DMS53 treated with DMSO at 0.1 percent for 48 hours (cell line): ENCODE measurements around the gene TRIM40.
A peak's percentile ranks its signal among the peaks of the same experiment; 100 is the strongest.
"Not testable (repeated sequence)": the region's sequence is repeated elsewhere in the genome, so short reads cannot be mapped to it uniquely, and the experiment has no call there.

Source experiments
- DNase-seq: peaks from one replicate; lab custom pipeline; 2025; ENCODE audit not compliant: unreplicated experiment; lab: John Stamatoyannopoulos, UW

TRIM40 gene

DNA sequence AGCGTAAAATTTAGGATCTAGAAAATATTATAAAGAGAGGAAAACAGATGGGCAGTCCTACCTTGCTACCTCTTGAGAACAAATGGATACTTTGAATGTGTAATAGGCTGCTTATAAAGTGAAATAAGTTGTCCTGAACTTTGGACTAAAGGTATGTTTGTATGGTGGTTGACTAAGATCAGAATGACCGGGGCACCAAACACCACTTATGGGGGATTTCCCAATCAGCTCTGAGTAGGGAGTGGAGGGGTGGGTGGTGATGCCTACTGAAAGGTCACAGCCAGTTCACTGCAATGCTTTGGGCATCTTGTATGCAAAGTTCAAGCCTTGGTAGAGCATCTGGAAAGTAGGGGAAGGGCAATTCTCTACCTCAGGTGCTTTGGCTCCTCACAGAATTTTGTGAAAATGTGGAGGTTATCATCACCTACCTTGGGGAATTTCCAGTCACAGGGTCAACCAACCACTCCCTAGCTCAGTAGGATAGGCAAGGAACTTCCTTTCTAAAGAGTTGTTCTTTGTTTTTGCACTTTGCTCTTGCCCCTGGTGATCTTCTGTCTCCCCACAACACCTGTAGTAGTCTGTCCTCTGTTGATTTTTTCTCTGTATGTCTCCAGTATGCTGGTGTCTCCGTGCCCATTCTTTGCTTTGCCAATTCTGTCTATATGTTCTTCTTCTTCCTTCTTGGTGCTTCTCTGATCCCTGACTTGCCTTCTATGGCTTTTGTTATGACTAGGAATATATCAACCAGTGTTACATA, 22.8 kb upstream of the TRIM40 start, which contains the start of gene TRIM31:
TRIM31 (minus strand) TSS at position 88 of the 757 bp plus-strand sequence. CDS start 285 bp downstream, outside the sequence.
- DNase-seq: no peak

DNA sequence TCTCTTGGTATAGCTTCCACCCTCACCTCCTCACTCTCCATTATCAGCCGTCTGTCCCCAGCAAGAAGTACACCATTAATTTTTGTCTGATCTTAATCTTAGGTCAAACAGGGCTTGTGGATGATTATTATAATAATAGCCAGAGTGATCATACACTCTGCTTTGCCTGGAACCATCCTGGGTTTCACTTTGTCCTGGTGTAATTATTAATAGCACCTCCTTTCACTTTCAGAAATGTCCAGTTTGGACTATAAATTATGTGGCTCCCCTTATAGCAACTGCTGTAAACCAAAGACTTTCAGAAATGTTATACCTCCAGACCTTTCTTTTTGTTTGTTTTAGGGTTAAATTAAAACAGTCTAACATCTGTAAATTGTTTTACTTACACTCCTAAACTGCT, 22.1 kb upstream of the TRIM40 start:
- no peak for DNase-seq

DNA sequence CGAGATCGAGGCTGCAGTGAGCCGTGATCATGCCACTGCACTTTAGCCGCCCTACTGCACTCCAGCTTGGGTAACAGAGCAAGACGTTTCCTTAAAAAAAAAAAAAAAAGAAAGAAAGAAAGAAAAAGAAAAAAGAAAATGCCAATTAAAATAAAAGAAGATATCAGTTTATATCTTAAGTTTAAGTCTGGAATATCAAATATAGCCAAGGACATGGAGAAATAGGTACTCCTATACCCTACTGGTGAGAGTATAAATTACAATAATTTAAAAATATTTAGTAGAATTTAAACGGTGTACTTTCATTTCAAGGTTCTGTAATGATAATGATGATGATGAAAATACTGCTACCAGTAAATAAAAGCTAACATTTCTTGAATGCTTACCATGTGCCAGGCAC, 19.2 kb upstream of the TRIM40 start:
- DNase-seq: no peak

DNA sequence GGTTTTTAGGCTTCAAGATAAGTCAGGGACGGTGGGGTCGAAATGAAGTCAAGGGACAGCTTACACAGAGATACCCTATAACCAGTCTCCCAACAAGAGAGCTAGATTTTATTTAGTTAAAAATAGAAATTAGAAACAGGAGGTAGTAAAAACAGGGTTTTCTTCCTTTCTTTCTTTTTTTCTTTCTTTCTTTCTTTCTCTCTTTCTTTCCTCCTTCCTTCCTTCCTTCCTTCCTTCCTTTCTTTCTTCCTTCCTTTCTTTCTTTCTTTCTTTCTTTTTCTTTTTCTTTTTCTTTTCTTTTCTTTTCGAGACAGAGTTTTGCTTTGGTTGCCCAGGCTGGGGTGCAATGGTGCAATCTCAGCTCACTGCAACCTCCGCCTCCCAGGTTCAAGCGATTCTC, 17.2 kb upstream of the TRIM40 start:
- not testable (repeated sequence) for DNase-seq

DNA sequence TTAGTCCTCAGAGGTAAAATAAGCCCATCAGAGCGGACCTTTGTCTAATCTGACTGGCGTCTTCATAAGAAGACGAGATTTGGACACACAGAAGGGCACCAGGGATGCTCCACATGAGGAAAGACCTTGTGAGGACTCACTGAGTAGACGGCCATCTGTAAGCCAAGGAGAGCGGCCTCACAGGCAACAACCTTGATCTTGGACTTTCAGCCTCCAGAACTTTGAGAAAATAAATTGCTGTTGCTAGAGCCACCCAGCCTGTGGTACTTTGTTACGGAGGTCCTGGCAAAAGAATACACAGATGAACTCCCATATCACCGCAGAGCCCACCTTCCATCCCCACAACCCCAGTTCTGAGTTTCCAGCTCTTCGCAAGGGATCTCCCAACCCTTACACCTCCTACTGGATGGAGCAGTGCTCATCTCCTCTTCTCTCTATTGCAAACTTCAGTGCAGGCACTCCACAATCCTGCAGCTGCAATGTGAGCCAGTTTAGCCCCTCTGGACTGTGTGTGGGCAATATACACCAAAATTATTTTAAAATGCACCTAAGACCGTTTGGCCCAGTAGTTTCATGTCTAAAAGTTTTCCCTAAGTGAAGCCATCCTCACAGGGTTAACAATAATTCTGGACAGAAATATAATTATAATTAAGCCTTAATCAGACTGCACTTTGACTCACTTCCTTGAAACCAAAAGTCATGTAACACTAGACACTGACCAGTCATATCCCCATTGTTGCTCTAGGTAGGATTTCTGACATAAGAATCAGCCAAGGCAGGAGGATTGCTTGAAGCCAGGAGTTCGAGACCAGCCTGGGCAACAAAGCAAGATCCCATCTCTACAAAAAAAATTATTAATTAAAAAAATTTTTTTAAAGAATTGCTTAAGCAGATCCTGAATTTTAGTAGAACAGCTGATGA, 14.2 kb upstream of the TRIM40 start:
- no peak for DNase-seq

DNA sequence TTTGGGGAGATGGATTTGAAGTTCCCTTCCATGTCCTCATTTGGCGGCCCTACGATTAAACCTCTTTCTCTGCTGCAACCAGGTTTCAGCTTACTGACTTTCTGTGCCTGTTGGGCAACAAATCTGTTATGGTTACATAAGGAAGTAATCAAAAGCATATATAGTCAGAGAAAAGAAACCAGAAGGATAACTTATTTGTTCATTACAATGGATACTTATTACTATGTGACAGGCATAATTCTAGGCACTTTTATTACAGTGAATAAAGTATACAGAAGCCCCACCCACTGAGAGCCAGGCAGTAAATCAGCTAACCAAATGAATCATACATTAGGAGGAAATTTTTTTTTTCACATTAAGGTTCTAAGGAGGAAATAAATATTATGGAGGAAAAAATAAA, 13.4 kb upstream of the TRIM40 start:
- DNase-seq: no peak

DNA sequence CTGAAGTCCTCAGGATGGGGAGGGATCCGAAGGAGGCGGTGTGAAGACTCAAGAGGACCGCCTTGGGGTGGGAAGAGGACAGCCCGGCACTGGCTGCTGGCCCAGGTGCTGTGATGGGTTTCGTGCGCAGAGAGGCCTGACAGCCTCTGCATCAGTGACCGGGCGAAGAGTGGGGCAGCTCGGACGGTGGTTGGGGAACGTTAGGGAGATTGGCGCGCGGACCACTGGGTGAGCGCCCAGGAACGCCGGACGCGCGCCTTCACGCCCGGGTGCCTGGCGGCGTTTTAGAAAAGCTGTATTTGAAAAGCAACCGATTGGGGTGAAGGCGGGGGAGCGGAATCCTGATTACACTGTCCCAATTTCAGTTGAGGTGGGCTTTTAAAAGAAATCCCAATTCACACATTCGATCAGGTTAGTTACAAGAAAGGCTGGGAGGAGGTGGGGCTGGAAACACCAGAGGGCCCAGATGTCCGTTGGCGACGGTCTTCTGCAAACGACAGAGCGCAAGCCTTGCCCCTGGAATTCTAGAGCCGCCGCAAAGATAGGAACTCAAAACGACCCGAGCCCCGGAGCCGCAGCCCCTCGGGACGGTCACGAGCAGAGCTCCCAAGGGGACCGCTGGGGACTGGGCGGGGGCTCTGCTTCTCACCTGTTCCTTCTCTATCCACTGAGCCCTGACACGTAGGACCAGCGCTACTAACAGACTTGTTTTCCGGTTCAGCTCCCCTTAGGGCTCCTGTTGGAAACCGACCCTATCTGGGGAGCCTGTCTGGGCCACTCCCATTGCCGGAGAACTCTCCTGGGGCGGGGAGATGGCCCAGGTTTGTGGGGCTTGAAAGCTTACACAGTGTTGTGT, 8.5 kb upstream of the TRIM40 start:
- DNase-seq: no peak

DNA sequence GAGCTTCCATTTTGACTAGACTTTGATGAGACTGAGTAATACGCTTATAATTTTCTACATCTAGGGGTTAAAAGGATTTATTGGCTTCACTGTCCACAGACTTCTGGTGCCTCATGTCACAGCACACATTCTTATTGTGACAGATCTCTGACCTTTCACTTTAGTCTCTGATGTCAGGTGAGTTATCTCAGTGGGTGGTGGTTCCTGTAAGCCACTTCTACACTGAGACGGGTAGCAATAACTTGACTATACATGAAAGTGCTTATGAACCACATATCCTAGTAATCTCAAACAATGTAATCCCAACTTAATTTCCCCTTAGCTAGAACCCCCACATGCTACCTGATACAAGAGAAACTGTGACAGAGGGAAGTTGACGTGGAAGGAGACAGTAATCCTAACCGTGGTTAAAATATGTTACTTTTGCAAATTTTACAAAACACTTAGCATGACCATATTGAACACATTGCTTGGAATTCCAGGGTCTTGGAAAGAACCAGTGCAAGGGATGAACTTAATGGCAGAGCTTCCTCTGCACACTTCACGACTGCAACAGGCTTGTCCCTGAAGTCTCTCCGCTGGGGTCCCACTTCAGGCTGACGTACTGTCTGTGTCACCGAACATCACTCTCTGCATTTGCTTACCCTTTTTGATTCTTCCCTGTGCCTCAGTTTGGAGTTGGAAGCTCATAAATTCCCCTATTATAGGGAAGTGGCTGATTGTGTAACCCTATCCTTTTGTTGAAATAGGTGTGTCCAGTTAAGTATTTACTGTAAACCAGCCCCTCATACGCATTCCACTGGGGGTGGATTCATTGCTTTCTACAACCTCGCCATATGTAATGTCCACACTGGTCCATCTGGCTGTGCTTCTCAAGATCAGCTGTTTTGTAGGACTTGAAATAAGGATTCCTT, 6.4 kb upstream of the TRIM40 start:
- no peak for DNase-seq

DNA sequence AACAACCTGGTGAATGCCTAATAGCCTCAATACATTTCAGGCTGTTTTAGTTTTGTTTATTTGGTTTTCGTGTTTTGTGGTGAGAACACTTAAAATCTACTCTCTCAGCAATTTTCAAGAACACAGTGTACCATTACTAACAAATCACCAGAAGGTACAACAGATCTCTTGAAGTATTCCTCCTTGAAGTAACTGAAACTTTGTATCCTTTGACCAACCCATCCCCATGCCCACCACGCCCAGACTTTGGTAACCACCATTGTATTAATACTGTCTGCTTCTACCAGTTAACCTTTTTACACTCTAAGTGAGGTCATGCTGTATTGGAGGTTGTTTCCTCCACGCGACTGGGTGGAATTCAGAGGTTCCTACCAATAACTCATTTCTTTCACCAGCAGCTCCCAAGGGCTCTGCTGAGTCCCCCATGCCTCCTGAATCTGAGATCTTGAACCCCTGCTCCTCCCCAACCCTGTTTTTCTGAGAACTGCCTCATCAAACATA, 5.7 kb upstream of the TRIM40 start:
- no peak for DNase-seq

DNA sequence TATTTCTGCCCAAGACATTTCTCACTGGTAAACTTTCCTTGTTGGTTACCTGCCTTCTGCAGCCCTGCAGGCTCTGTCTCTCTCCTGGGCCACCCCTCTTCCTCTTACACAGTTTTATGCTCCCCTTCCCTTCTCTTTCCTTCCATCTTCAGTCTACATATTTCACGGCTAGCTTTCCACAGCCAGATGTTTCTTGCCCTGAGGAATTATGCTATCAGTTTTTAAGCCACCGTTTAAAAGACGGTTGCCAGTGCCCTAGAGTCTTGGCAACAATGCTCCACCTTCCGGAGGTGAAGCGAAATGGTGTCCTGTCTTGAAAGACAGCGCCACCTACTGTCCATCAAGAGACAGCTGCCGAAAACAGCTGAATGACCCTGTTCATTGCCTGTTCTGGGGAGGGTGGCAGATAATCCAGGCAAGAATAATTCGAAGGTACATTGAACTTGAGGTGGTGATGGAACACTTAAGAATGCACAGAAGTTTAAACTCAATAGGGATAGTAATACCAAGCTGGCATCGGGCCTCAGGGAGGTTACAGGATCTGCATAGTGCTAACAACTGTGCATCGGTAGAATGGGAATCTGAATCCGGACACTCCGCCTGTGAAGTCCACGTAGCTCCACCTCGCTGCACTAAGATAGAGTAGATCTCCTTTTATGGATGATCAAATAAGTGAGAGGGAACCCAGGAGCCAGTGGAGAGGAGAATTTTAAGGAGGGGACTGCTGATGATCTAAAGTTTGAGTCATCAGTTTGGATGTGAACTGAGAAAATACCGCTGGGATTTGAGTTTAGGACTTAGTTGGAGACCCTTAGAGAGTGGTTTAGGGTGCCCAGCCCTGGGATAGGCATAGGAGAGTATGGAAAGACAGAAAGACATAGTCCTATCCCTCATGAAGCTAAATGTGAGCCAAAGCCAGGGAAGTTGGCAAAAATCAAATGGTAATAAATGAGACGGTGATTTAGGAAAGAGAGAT, 4.8 kb upstream of the TRIM40 start:
- DNase-seq: peak; percentile 78

DNA sequence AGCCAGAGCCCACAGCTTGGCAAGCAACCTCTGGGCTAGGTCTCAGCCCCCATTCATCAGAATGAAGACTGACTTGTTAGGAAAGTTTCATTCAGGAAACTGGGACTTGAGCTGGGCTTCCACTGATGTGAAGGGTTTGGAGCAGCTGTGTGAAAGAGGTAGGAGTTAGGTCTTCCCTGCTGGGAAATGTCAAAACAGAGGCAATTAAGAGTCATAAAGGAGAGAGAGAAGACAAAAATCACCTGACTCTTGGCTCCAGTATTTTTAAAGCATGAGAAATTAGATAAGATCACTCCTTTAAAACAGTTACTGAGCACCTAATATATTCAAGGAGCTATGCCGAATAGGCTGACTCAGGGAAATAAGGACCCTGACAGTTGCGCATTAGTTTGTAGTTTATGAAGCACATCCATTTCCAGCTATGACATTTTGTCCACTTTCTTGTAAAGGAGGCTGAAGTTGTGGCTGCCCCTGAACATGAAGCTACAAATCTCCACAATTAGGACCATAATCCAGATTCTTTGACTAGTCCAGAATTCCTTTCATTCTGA, 3.9 kb upstream of the TRIM40 start:
- no peak for DNase-seq

DNA sequence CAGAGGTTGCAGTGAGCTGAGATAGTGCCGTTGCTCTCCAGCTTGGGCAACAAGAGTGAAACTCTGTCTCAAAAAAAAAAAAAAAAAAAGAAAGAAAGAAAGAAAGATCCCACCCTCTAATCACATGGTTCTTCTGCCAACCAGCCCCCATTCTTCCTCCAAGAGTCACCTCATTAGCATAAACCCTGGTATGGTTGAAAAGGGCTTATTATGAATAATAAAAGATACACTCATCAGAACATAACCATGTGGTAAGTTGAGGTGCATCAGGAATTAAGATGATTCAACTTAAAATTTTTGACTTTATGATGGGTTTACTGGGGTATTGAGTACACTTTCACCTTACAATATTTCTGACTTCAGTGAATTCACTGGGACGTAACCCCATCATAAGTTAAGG, 793 bp upstream of the TRIM40 start:
- DNase-seq: no peak

DNA sequence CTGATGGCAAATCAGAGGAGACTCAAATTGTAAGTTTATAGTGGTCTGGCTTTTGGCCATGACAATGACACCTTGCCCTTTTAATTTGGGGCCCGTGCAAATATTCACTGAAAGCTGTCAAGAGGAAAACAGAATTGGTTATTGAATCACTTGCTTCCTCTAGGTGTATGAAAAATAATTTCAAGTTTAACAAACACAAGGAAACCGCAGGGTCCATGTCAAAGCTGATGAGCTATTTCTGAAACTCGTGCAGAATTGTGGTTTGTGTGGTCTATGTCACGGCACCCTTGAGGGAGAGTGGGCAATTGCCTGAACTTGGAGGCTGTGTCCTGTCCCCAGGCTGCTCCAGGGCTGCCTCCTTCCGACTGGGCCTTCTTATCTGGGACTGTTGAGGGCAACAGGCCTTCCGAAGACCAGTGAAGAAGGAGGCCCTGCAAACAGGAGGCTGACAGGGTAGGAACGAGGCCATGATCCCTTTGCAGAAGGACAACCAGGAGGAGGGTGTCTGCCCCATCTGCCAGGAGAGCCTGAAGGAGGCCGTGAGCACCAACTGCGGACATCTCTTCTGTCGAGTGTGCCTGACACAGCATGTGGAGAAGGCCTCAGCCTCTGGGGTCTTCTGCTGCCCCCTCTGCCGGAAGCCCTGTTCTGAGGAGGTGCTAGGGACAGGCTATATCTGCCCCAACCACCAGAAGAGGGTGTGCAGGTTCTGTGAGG, 788 bp downstream of the TRIM40 start:
- no peak for DNase-seq

DNA sequence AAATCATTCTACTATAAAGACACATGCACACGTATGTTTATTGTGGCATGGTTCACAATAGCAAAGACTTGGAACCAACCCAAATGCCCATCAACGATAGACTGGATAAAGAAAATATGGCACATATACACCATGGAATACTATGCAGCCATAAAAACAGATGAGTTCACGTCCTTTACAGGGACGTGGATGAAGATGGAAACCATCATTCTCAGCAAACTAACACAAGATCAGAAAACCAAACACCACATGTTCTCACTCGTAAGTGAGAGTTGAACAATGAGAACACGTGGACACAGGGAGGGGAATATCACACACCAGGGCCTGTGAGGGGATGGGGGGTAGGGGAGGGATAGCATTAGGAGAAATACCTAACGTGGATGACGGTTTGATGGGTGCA, 4.3 kb downstream of the TRIM40 start:
- not testable (repeated sequence) for DNase-seq

DNA sequence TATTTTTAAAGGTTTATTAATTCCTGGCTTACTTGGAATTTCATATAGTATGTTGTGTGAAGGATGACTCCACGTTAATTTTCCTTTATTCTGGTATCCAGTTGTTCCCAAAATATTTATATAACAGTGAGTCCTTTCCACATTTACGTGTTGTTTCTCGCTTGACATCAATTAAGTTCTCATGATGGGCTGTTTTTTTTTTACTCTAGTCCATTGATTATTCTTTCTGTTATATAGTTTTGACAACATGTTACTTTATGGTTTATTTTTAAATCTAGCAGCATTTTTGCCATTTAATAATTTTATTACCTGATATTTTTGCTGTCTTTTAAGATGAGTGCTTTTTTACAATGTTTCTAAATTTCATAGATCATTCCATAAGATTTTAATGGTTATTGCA, 6.7 kb downstream of the TRIM40 start:
- no peak for DNase-seq

DNA sequence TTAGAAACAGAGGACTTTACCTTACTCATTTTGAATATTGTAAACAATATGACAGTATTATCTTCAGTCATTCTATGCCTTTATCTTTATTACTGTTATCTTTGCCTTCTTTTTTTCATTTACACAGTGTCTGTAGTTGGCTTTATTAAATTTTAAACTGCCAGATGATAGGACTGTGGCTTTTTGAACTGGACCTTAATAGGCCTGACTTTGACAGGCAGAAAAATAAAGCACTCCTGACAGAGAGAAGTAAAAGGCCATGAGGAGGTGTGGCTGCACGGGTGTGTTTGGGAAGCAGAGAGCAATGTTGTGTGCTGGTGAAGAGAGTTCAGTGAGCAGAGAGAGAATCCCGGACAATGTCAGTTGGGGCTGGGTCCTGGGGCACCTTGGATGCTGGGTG, 7.8 kb downstream of the TRIM40 start:
- no peak for DNase-seq

DNA sequence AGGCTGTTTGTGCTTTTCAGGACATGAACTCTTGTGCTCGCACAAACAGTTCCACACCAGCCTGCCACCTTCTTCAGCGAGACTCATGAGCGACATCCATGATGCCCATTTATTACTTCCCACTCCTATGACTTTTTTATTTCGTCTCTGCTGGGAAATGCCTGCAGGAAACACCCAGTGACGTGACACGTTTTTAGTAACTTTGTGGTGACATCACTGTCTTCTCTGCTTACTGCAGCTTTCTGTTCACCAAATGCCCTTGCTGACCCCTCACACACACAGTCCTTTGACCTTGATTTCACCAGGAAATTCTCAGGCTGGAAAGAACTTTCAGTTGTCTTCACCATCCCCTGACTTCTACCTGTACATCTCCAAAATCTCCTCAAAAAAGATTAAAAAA, 8.9 kb downstream of the TRIM40 start:
- DNase-seq: no peak

DNA sequence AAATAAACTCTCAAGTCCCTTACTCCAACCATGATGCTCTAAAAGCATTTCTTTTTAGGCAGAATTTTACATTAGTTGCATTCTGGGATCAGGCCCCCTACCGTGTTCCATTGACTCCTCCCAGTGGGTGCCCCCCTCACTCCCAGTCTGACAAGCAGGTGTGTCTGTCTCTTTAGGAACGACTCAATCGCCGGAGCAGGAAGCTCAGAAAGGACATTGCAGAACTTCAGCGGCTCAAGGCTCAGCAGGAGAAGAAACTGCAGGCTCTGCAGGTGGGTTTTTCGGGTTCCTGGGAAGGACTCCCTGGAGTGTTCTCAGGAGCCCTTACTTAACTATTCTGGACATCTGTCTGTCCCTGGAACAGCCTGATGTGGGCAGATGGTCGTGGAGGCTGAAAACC, 9.9 kb downstream of the TRIM40 start:
- DNase-seq: no peak
